ENCODE data around the gene CACNA2D2. TPM values are rescaled to one million over a fixed set of nuclear protein-coding genes. Genes with fewer than 3 reads are reported as not detected.

Gene CACNA2D2
- total RNA-seq, 2 experiments from 2014 or later = 0.60 to 0.62 TPM

GRCh38 chr3:50464569-50464968 lies 38.9 kb downstream of the CACNA2D2 start:
- Mint-ChIP-seq H3K27me3 (peaks cover 3% of the 10 kb centered on the region), H3K4me3 (no peak overlapping the region), H3K27ac (no peak overlapping the region), H3K36me3 (ENCODE audit: low read depth) (no peaks in the 10 kb centered on the region), H3K4me1 (no peaks in the 10 kb centered on the region), H3K9me3 (no peaks in the 10 kb centered on the region)
- ChIA-PET CTCF (no interaction called here), POLR2A (no interaction called here)
- no peak for DNase-seq

GRCh38 chr3:50459785-50460184 lies 43.6 kb downstream of the CACNA2D2 start:
- Mint-ChIP-seq H3K4me1 (no peaks in the 10 kb centered on the region), H3K27ac (no peak overlapping the region), H3K4me3 (no peak overlapping the region), H3K27me3 (peaks cover 3% of the 10 kb centered on the region), H3K36me3 (ENCODE audit: low read depth) (no peaks in the 10 kb centered on the region), H3K9me3 (no peaks in the 10 kb centered on the region)
- POLR2A ChIA-PET = no interaction called here
- DNase-seq = no peak
- CTCF ChIA-PET = no interaction called here

GRCh38 chr3:50457988-50458387 lies 45.4 kb downstream of the CACNA2D2 start:
- Mint-ChIP-seq H3K36me3 (ENCODE audit: low read depth) (no peaks in the 10 kb centered on the region), H3K9me3 (no peaks in the 10 kb centered on the region), H3K4me1 (no peaks in the 10 kb centered on the region), H3K4me3 (no peak overlapping the region), H3K27ac (no peak overlapping the region), H3K27me3 (peaks cover 3% of the 10 kb centered on the region)
- CTCF ChIA-PET = interaction anchor here (0.6 to 2.3 kb wide), 3 partner anchors 9 to 231 kb away, joined by 3 to 9 read pairs (median 4); no protein-coding TSS in a partner anchor
- no peak for DNase-seq
- POLR2A ChIA-PET = no interaction called here

- Mint-ChIP-seq H3K9me3 (no peaks in the 10 kb centered on the region), H3K36me3 (ENCODE audit: low read depth) (no peaks in the 10 kb centered on the region), H3K27me3 (no peaks in the 10 kb centered on the region), H3K4me1 (peaks cover 12% of the 10 kb centered on the region), H3K4me3 (no peak overlapping the region), H3K27ac (no peak overlapping the region)
- ChIA-PET POLR2A (no interaction called here), CTCF (interaction anchor here (0.6 to 1.0 kb wide), 3 partner anchors 11 to 416 kb away, joined by 3 to 4 read pairs (median 4); no protein-coding TSS in a partner anchor)
- no peak for DNase-seq
Measured at GRCh38 chr3:50455161-50456018, 48.0 kb downstream of the CACNA2D2 start.

GRCh38 chr3:50454481-50455070 lies 48.9 kb downstream of the CACNA2D2 start:
- H3K27me3 Mint-ChIP-seq = no peaks in the 10 kb centered on the region
- H3K9me3 Mint-ChIP-seq = no peaks in the 10 kb centered on the region
- ChIA-PET POLR2A (no interaction called here), CTCF (interaction anchor here (1.0 kb wide), 1 partner anchor 11 kb away, joined by 4 read pairs; no protein-coding TSS in a partner anchor)
- no peaks in the 10 kb centered on the region for H3K36me3 Mint-ChIP-seq (ENCODE audit: low read depth)
- H3K4me1 Mint-ChIP-seq = peaks cover 18% of the 10 kb centered on the region
- no peak for DNase-seq
- H3K4me3 Mint-ChIP-seq = no peak overlapping the region
- no peak overlapping the region for H3K27ac Mint-ChIP-seq

GRCh38 chr3:50453907-50454306 lies 49.5 kb downstream of the CACNA2D2 start:
- no peak for DNase-seq
- Mint-ChIP-seq H3K4me3 (no peak overlapping the region), H3K36me3 (ENCODE audit: low read depth) (no peaks in the 10 kb centered on the region), H3K27me3 (no peaks in the 10 kb centered on the region), H3K4me1 (peaks cover 25% of the 10 kb centered on the region), H3K9me3 (no peaks in the 10 kb centered on the region), H3K27ac (no peak overlapping the region)
- ChIA-PET POLR2A (no interaction called here), CTCF (no interaction called here)

GRCh38 chr3:50450209-50450921 lies 53.1 kb downstream of the CACNA2D2 start:
- ChIA-PET CTCF (interaction anchor here (0.6 kb wide), 1 partner anchor 96 kb away, joined by 4 read pairs; no protein-coding TSS in a partner anchor), POLR2A (no interaction called here)
- Mint-ChIP-seq H3K4me3 (peak overlapping the region; percentile 74), H3K9me3 (no peaks in the 10 kb centered on the region), H3K36me3 (ENCODE audit: low read depth) (no peaks in the 10 kb centered on the region), H3K4me1 (peaks cover 34% of the 10 kb centered on the region), H3K27me3 (no peaks in the 10 kb centered on the region), H3K27ac (peak overlapping the region; percentile 97)
- peak; percentile 74 for DNase-seq

GRCh38 chr3:50448752-50449539 lies 54.5 kb downstream of the CACNA2D2 start:
- DNase-seq = no peak
- ChIA-PET POLR2A (no interaction called here), CTCF (interaction anchor here (0.6 kb wide), 1 partner anchor 121 kb away, joined by 4 read pairs; no protein-coding TSS in a partner anchor)
- H3K4me1 Mint-ChIP-seq = peaks cover 34% of the 10 kb centered on the region
- H3K27me3 Mint-ChIP-seq = no peaks in the 10 kb centered on the region
- no peaks in the 10 kb centered on the region for H3K9me3 Mint-ChIP-seq
- H3K4me3 Mint-ChIP-seq = no peak overlapping the region
- H3K36me3 Mint-ChIP-seq (ENCODE audit: low read depth) = no peaks in the 10 kb centered on the region
- peak overlapping the region; percentile 97 for H3K27ac Mint-ChIP-seq

GRCh38 chr3:50447290-50447840 lies 56.1 kb downstream of the CACNA2D2 start:
- Mint-ChIP-seq H3K4me1 (peaks cover 34% of the 10 kb centered on the region), H3K36me3 (ENCODE audit: low read depth) (no peaks in the 10 kb centered on the region), H3K27ac (peak overlapping the region; percentile 77), H3K27me3 (no peaks in the 10 kb centered on the region), H3K9me3 (no peaks in the 10 kb centered on the region), H3K4me3 (no peak overlapping the region)
- DNase-seq = no peak
- POLR2A ChIA-PET = no interaction called here
- CTCF ChIA-PET = interaction anchor here (2.7 kb wide), 1 partner anchor 10 kb away, joined by 9 read pairs; no protein-coding TSS in a partner anchor

- DNase-seq = no peak
- ChIA-PET CTCF (interaction anchor here (1.0 to 2.7 kb wide), 3 partner anchors 11 to 96 kb away, joined by 3 to 9 read pairs (median 3); no protein-coding TSS in a partner anchor), POLR2A (no interaction called here)
- H3K9me3 Mint-ChIP-seq = no peaks in the 10 kb centered on the region
- no peaks in the 10 kb centered on the region for H3K27me3 Mint-ChIP-seq
- no peak overlapping the region for H3K4me3 Mint-ChIP-seq
- H3K36me3 Mint-ChIP-seq (ENCODE audit: low read depth) = no peaks in the 10 kb centered on the region
- peaks cover 28% of the 10 kb centered on the region for H3K4me1 Mint-ChIP-seq
- no peak overlapping the region for H3K27ac Mint-ChIP-seq
Measured at GRCh38 chr3:50445919-50446318, 57.5 kb downstream of the CACNA2D2 start.

- POLR2A ChIA-PET = no interaction called here
- Mint-ChIP-seq H3K9me3 (no peaks in the 10 kb centered on the region), H3K4me3 (no peak overlapping the region), H3K4me1 (peaks cover 18% of the 10 kb centered on the region), H3K36me3 (ENCODE audit: low read depth) (no peaks in the 10 kb centered on the region), H3K27me3 (no peaks in the 10 kb centered on the region), H3K27ac (no peak overlapping the region)
- no peak for DNase-seq
- CTCF ChIA-PET = no interaction called here
Measured at GRCh38 chr3:50444782-50445181, 58.7 kb downstream of the CACNA2D2 start.

- no peak for DNase-seq
- Mint-ChIP-seq H3K36me3 (ENCODE audit: low read depth) (no peaks in the 10 kb centered on the region), H3K4me3 (no peak overlapping the region), H3K27me3 (no peaks in the 10 kb centered on the region), H3K27ac (no peak overlapping the region), H3K4me1 (peaks cover 13% of the 10 kb centered on the region), H3K9me3 (no peaks in the 10 kb centered on the region)
- CTCF ChIA-PET = no interaction called here
- POLR2A ChIA-PET = no interaction called here
Measured at GRCh38 chr3:50444213-50444612, 59.2 kb downstream of the CACNA2D2 start.

All from activated CD4-positive, alpha-beta T cell treated with anti-CD3 and anti-CD28 coated beads, Interleukin-2, amount 10 ng/mL, durations not matched to agents 7 days and 5 days (primary cell).